OCI-LY3 (cell line): ENCODE results near the gene HIPK4.

Experiments
- H2AFZ ChIP-seq: fragments of 200-600, 300-600 bp; shearing (Covaris generic); 2 replicates; pipeline ENCODE4 v1.6.0; 2014; ENCODE audit warnings: antibody characterized with exemption, low read depth, low read length
- H3K27ac ChIP-seq: fragments of 200-600, 300-600 bp; sonication (generic); 2 replicates; pipeline ENCODE4 v1.5.1; 2014; ENCODE audit warnings: mild to moderate bottlenecking, low read length, moderate library complexity, mixed read lengths
- H3K27me3 ChIP-seq: fragments of 200-600, 300-600 bp; sonication (generic); 2 replicates; pipeline ENCODE4 v1.6.1; 2014; ENCODE audit warnings: low read depth, low read length, mixed read lengths
- H3K36me3 ChIP-seq: fragments of 200-600, 300-600 bp; sonication (generic); replicated peaks from 2 replicates; pipeline ENCODE3; 2014; ENCODE audit warnings: low read depth, low read length, mixed read lengths
- H3K4me1 ChIP-seq: fragments of 300-600, 200-600 bp; sonication (generic); 2 replicates; pipeline ENCODE4 v1.6.1; 2014; ENCODE audit warnings: low read length, mixed read lengths
- H3K4me2 ChIP-seq: fragments of 200-600, 300-600 bp; sonication (generic); 2 replicates; pipeline ENCODE4 v1.6.1; 2014; ENCODE audit warnings: low read length, mixed read lengths
- H3K4me3 ChIP-seq: fragments of 300-600, 200-600 bp; sonication (generic); 2 replicates; pipeline ENCODE4 v1.5.1; 2014; ENCODE audit warnings: antibody characterized with exemption, mild to moderate bottlenecking, low read length, moderate library complexity
- H3K79me2 ChIP-seq: fragments of 300-600, 200-600 bp; shearing (Covaris generic); 2 replicates; pipeline ENCODE4 v1.6.1; 2014; ENCODE audit warnings: mild to moderate bottlenecking, low read length, mixed read lengths
- H3K9ac ChIP-seq: fragments of 300-600, 200-600 bp; shearing (Covaris generic); 2 replicates; pipeline ENCODE4 v1.6.0; 2014; ENCODE audit warnings: mild to moderate bottlenecking, low read length, moderate library complexity
- H3K9me3 ChIP-seq: fragments of 200-600, 300-600 bp; shearing (Covaris generic); 2 replicates; pipeline ENCODE4 v1.6.1; 2014; ENCODE audit warnings: low read length, mixed read lengths; ENCODE audit not compliant: insufficient read depth
- H4K20me1 ChIP-seq: fragments of 200-600, 300-600 bp; sonication (generic); 2 replicates; pipeline ENCODE4 v1.6.1; 2016; ENCODE audit warnings: low read length, mixed read lengths; ENCODE audit not compliant: insufficient read depth
- EZH2phosphoT487 ChIP-seq: fragments of 200-600 bp; shearing (Covaris generic); IDR thresholded peaks from 2 replicates; pipeline ENCODE4 v1.6.1; 2018; ENCODE audit warnings: antibody characterized with exemption, mixed run types, low read depth
- TF ChIP-seq, protein P1 (sequence below): fragments of 200-600, 300-600 bp; sonication (generic); IDR thresholded peaks from 2 replicates; pipeline ENCODE4 v1.5.1; 2014; ENCODE audit warnings: antibody characterized with exemption, low read length, low read depth

The HIPK4 gene

DNA sequence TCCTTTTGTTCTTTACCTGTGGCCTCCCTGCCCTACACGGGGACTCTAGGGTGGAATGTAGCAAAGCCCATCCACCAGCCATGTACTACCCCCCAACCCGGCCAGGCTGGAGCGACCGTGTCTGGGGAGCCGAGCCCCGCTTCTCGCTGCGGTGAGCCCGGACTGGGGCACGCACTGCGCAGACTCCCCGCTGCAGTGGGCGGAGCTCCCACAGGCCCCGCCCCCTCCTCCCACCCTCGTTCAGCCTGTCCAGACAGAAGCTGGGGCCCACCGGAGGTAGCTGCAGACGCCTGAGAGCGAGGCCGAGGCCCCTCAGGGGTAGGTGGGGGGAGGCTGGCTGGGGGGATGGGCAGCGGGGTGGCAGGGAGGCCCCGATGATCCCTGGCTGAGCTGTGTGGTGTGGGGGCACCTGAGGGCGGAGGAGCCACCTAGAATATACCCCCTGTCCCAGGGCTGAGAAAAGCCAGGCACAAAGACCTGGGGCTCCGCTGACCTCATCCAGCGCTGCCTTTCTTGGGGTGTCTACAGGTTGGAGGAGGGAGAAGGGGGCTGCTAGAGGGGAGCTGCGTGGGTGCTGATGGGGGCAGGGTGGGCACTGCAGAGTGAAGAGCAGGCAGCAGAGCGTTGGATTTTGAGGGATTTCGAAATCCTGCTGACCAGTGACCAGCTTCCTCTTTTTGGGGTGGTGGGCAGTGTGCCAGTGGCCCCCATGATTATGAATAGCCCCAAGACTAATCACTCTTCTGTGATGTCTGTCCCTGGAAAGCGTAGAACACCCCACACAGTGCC, 24.2 kb downstream of the HIPK4 start:
- Histone ChIP-seq H2AFZ (no peak overlapping the region), H4K20me1 (peaks cover 3% of the 10 kb centered on the region; the same call in 1 of the 2 replicates), H3K9ac (no peak overlapping the region), H3K27ac (no peak overlapping the region), H3K27me3 (peaks cover 17% of the 10 kb centered on the region), H3K36me3 (no peaks in the 10 kb centered on the region), H3K4me3 (no peak overlapping the region), H3K79me2 (no peaks in the 10 kb centered on the region), H3K4me1 (no peaks in the 10 kb centered on the region), H3K9me3 (no peaks in the 10 kb centered on the region), H3K4me2 (no peak overlapping the region)
- TF ChIP-seq, protein P1, sequence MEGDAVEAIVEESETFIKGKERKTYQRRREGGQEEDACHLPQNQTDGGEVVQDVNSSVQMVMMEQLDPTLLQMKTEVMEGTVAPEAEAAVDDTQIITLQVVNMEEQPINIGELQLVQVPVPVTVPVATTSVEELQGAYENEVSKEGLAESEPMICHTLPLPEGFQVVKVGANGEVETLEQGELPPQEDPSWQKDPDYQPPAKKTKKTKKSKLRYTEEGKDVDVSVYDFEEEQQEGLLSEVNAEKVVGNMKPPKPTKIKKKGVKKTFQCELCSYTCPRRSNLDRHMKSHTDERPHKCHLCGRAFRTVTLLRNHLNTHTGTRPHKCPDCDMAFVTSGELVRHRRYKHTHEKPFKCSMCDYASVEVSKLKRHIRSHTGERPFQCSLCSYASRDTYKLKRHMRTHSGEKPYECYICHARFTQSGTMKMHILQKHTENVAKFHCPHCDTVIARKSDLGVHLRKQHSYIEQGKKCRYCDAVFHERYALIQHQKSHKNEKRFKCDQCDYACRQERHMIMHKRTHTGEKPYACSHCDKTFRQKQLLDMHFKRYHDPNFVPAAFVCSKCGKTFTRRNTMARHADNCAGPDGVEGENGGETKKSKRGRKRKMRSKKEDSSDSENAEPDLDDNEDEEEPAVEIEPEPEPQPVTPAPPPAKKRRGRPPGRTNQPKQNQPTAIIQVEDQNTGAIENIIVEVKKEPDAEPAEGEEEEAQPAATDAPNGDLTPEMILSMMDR, result no peak
- no peak for TF ChIP-seq EZH2phosphoT487

DNA sequence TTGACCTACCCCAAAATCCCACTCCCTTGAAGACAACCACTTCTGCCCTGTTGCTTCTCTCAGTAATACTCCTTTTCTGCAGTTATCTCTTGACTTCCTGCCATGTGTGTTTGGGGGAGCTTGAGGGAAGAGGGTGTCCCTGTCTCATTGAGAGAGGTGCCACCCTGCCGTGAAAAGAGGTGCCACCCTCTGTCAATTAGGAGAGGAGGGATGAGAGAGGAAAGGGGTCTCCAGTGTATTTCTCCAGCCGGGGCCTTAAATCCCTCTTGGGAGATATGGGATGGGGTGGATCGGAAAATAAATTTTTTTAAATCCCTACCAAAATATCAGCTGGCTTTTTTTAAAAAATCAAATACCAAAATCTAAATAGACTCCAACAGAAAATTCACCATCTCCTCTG, 25.0 kb downstream of the HIPK4 start:
- no peak for TF ChIP-seq EZH2phosphoT487
- TF ChIP-seq, protein P1, result no peak
- no peak overlapping the region for H3K4me3 ChIP-seq
- H3K36me3 ChIP-seq, result no peaks in the 10 kb centered on the region
- no peak overlapping the region for H3K9ac ChIP-seq
- H3K27me3 ChIP-seq, result peaks cover 25% of the 10 kb centered on the region
- H4K20me1 ChIP-seq, result peaks cover 5% of the 10 kb centered on the region
- no peaks in the 10 kb centered on the region for H3K4me1 ChIP-seq
- H3K79me2 ChIP-seq, result no peaks in the 10 kb centered on the region
- no peak overlapping the region for H3K27ac ChIP-seq
- H2AFZ ChIP-seq, result no peak overlapping the region
- H3K9me3 ChIP-seq, result no peaks in the 10 kb centered on the region
- H3K4me2 ChIP-seq, result no peak overlapping the region

DNA sequence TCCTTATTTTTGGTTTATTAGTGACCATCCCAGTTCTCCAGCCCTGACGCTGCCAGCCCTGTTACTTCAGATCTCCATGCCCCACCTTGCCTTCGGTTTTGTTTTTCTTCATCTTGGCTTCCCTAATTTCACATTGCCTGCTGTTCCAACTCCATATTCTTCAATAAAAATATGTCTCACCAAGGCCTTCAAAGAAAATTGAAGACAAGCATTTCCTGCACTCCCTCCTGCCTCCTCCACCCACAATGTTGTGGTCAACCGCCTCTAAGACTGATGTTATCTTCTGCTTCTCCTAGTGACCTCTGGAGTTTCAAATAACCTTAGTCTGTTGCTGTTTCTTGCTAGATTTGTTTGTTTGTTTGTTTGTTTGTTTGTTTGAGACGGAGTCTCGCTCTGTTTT, 26.9 kb downstream of the HIPK4 start:
- peaks cover 36% of the 10 kb centered on the region for H3K27me3 ChIP-seq
- H4K20me1 ChIP-seq, result peaks cover 14% of the 10 kb centered on the region
- H3K4me2 ChIP-seq, result no peak overlapping the region
- H3K4me3 ChIP-seq, result no peak overlapping the region
- peaks cover 17% of the 10 kb centered on the region for H3K4me1 ChIP-seq
- H3K79me2 ChIP-seq, result no peaks in the 10 kb centered on the region
- no peaks in the 10 kb centered on the region for H3K9me3 ChIP-seq
- H3K36me3 ChIP-seq, result no peaks in the 10 kb centered on the region
- H2AFZ ChIP-seq, result no peak overlapping the region
- TF ChIP-seq, protein P1, result no peak
- no peak for TF ChIP-seq EZH2phosphoT487
- H3K9ac ChIP-seq, result no peak overlapping the region
- no peak overlapping the region for H3K27ac ChIP-seq

DNA sequence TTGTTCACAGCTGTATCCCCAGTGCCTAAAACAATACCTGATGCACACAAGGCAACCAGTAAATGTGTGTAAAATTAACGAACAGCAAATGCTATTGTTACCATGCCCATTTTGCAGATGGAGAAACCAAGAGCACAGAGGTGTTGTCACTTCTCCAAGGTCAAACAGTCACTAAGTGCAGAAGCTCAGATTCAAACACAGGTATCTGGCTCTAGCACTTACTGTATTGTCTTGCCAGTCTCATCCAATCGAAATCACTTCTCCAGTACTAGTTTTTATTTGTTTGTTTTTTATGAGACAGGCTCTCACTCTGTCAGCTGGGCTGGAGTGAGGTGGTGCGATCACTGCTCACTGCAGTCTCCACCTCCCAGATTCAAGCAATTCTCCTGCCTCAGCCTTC, 27.8 kb downstream of the HIPK4 start:
- Histone ChIP-seq H3K27ac (no peak overlapping the region), H3K4me2 (no peak overlapping the region), H4K20me1 (peaks cover 23% of the 10 kb centered on the region), H3K27me3 (peaks cover 45% of the 10 kb centered on the region), H3K4me3 (no peak overlapping the region), H3K36me3 (no peaks in the 10 kb centered on the region), H3K9me3 (no peaks in the 10 kb centered on the region), H3K9ac (no peak overlapping the region), H3K79me2 (no peaks in the 10 kb centered on the region), H3K4me1 (peaks cover 22% of the 10 kb centered on the region), H2AFZ (no peak overlapping the region)
- TF ChIP-seq EZH2phosphoT487, result no peak
- TF ChIP-seq, protein P1, result no peak
